Measurements from ENCODE around the gene TNFRSF12A. TPM values are rescaled to one million over a fixed set of nuclear protein-coding genes. Genes with fewer than 3 reads are reported as not detected.
A peak's percentile ranks its signal among the peaks of the same experiment; 100 is the strongest.

The TNFRSF12A gene
- total and polyA plus RNA-seq, 2 of the 13 experiments (the other 11 are each of a cell fraction or from before 2014, with no cell fraction given): 61.9 to 66.0 TPM

DNA sequence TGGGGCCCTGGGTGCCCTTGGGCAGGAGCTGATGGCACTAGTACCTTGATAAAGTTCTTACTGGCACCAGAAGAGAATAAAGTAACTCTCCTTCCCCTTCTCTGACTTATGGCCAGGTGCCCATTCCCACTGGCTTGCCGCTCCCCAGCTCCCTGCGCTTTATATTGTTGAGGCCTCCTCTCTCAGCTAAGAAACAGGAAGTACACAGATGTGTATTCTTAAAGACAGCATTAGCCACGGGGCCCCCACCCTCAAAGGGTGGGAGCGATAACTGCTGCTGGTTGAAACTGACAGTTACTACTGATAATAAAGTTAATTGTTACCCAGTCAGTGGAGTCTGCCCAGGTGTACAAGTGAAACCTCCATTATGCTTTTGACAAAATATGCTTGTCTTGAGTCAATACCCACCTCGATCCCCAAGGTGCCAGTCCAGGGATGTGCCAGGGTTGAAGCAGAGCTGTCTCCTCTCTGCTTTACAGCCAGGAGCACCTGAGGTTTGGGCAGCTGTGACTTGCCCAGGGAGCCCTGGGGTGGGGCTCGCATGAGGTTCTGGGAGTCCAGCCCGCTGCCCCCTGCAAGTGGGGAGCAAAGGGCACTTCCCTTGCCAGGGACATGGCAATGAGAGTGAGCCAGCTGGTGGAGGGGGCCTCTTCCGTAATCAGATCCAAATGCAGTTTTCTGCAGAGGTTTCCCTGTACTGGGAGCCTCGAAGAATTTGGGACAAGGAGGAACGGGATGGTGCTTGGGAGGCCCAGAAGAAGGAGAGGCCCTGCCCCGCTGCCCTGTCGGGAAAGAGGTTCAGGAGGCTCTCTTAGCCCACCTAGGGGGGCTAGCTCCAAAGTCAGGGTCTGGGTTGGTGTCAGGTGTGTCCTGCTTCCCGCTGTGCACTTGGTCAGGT, 12.9 kb upstream of the TNFRSF12A start (continued):
- TF ChIP-seq LCORL (IDR thresholded peaks at IDR 0.05) (no peak), LCORL (CRISPR knock-in tag; IDR thresholded peaks at IDR 0.05) (peak; percentile 52; the same call in 1 of the 2 replicates), THYN1 (CRISPR knock-in tag; IDR thresholded peaks at IDR 0.05; ENCODE audit: borderline replicate concordance, low read depth) (no peak), ZBED4 (CRISPR knock-in tag; IDR thresholded peaks at IDR 0.05; ENCODE audit: borderline replicate concordance) (no peak), TEF (CRISPR knock-in tag; IDR thresholded peaks at IDR 0.05) (no peak), ZNF891 (CRISPR knock-in tag; IDR thresholded peaks at IDR 0.05) (0 out of 2 replicates have a peak, but pooled peaks have one; percentile 14), NR1H2 (CRISPR knock-in tag; IDR thresholded peaks at IDR 0.05; ENCODE audit: borderline replicate concordance, low read depth) (no peak), ELF4 (CRISPR knock-in tag; IDR thresholded peaks at IDR 0.05; ENCODE audit: borderline replicate concordance) (no peak), SRSF4 (IDR thresholded peaks at IDR 0.05; ENCODE audit: low read depth, low read length, poor library complexity, severe bottlenecking) (no peak), DPF2 (CRISPR knock-in tag; IDR thresholded peaks at IDR 0.05; ENCODE audit: borderline replicate concordance, low read depth) (0 out of 2 replicates have a peak, but pooled peaks have one; percentile 18), PATZ1 (CRISPR knock-in tag; IDR thresholded peaks at IDR 0.05) (peak; percentile 69), SIX4 (CRISPR knock-in tag; IDR thresholded peaks at IDR 0.05) (peak; percentile 37; the same call in 1 of the 2 replicates), ZNF274 (CRISPR knock-in tag; IDR thresholded peaks at IDR 0.05) (0 out of 2 replicates have a peak, but pooled peaks have one; percentile 30), ZNF280B (CRISPR knock-in tag; IDR thresholded peaks at IDR 0.05; ENCODE audit: borderline replicate concordance) (no peak), GTF2F1 (IDR thresholded peaks at IDR 0.05; ENCODE audit: low read length) (no peak)
- TF ChIP-seq, protein P1, sequence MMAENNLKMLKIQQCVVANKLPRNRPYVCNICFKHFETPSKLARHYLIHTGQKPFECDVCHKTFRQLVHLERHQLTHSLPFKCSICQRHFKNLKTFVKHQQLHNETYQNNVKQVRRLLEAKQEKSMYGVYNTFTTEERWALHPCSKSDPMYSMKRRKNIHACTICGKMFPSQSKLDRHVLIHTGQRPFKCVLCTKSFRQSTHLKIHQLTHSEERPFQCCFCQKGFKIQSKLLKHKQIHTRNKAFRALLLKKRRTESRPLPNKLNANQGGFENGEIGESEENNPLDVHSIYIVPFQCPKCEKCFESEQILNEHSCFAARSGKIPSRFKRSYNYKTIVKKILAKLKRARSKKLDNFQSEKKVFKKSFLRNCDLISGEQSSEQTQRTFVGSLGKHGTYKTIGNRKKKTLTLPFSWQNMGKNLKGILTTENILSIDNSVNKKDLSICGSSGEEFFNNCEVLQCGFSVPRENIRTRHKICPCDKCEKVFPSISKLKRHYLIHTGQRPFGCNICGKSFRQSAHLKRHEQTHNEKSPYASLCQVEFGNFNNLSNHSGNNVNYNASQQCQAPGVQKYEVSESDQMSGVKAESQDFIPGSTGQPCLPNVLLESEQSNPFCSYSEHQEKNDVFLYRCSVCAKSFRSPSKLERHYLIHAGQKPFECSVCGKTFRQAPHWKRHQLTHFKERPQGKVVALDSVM (CRISPR knock-in tag; IDR thresholded peaks at IDR 0.05): no peak

Measured in HepG2 (cell line).